Activated CD8-positive, alpha-beta memory T cell treated with anti-CD3 and anti-CD28 coated beads, Interleukin-2, amount 50 U/mL, for 1 hour (primary cell): ENCODE results near the gene GTF2I.
"Not testable (repeated sequence)": the region's sequence is repeated elsewhere in the genome, so short reads cannot be mapped to it uniquely, and the experiment has no call there.

Experiments used
- DNase-seq: peaks from one replicate; pipeline ENCODE4 v3.0.0-alpha.2; 2020; ENCODE audit errors: extremely low read depth

Gene GTF2I

DNA sequence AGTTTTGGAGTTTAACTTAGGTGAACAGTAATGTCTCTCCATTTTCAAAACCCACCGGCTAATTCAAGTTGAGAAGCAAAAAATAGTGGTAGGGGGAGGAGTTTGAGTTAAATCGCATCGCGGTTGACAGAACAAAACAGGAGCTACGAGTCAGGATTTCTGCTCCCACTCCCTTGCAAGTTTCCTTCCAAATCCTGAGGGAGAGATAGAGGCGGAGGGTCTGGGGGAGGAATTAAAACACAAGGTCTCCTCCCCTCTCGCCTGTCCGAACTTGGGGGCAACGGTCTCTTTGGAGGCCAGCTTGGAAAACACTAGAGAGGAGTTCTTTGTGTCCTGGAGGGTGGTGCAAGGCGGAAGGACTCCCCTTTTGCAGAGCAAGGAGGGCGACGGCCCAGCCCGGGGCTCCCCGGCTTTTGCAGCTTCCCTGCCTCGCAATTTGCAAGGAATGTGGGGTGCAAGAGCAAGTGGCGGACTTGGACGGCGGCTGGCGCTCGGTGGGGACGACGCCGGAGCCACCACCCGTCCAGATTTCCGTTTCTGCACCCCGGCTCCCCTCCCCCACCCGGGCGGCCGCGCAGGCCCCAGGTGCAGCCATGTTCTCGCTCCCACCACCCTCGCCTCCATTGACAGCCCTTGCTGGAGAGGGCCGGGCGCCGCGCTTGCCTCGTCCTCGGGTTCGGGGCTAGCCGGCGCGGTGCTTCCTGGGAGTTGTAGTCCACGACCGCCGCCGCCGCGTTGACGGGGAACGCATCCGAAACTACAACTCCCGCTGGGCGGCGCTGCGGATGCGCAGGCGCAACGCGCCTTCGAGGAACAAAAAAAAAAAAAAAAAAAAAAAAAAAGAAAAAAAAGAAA, 454 bp upstream of the GTF2I start:
- peak; percentile 95 for DNase-seq

DNA sequence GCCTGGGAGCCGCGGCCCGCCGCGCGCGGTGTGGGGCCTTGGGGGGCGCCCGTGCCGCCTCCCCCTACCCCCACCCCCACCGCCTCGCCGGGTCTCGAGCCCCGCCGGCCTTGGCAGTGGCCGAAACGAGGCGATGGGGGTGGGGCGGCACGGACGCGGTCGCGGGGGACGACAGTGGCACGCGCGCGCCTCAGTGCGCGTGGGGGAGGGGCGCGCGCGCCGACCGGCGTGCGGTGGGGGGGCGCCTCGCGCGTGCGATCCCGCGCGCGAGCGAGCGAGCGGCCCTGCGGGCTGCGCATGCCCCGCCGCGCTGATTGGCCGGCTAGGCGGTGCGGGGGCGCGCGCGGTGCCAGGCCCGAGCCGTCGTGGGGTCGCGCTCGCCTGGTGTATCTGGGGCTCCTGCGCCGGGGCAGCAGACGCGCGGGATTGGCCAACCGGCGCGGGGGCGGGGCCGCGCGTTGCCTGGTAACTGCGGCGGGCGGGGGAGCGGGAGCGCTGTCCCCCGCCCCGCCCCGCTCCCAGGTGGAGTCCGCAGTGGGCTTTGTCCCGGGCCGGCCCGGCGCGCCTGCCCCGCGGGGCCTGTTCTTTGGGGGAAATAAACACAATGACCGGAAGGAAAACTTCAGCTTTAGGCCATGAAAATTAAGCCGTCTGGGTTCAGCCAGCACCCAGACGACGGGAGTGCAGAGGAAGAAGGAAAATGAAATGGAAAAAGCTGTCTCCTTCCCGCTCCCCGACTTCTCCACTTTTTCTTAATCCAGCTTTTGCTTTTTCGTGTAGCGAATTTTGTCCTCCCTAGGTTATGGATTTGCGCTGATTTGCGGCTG, 873 bp downstream of the GTF2I start:
- DNase-seq = peak; percentile 62

DNA sequence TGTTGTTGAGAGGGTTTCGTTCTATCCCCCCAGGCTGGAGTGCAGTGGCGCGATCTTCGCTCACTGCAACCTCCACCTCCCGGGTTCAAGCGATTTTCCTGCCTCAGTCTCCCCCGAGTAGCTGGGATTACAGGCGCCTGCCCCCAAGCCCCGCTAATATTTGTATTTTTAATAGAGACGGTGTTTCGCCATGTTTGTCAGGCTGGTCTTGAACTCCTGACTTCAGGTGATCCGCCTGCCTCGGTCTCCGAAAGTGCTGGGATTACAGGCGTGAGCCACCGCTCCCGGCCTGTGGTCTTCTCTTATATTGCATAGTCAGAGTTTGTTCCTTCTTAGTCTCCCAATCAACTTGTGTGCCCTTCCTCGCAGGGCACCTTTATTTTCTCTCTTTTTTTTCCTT, 2.7 kb downstream of the GTF2I start:
- not testable (repeated sequence) for DNase-seq

DNA sequence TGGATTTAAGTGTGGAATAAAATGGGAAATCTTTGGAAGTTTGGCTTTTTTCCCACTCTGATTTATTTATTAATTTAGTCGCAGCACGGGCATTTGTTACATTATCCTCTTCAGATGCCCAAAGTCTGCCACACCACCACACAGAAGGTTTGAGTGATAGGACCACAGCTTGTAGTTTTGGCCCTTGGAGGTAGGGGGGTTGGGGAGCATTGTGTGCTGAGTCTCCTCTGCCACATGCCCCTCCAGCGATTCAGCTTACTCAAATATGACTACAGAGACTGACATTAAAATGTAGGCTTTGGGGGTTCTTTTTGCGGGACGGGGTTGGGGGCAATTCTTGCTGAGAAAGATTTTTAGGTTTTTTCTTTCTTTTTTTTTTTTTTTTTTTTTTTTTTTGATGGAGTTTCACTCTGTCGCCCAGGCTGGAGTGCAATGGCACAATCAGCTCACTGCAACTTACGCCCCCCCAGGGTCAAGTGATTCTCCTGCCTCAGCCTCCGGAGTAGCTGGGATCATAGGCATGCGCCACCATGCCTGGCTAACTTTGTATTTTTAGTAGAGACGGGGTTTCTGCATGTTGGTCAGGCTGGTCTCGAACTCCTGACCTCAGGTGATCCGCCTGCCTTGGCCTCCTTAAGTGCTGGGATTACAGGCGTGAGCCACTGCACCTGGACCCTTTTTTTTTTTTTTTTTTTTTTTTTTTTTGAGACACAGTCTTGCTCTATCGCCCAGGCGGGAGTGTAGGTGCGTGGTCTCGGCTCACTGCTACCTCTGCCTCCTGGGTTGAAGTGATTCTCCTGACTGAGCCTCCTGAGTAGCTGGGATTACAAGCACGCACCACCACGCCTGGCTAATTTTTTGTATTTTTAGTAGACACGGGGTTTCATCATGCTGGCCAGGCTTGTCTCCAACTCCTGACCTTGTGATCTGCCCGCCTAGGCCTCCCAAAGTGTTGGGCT, 4.6 kb downstream of the GTF2I start:
- not testable (repeated sequence) for DNase-seq

DNA sequence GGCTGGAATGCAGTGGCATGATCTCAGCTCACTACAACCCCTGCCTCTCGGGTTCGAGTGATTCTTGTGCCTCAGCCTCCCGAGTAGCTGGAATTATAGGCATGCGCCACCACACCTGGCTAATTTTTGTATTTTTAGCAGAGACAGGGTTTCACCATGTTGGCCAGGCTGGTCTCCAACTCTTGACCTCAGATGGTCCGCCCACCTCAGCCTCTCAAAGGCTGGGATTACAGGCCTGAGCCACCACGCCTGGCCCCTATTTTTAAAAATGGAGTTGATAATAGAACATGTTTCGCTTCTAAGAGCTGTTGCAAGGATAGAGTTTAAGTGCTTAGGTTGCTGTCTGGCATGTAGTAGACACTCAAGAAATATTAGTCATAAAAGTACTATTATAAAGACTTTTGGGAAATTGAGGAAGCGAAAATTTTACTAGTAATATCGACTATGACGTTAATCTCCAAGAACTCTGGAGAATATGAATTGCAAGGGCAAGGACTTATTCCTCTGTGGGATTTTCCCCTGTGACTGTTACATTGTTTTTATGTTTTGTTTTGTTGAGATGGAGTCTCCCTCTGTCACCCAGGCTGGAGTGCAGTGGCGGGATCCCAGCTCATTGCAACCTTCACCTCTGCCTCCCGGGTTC, 7.9 kb downstream of the GTF2I start:
- no peak for DNase-seq

DNA sequence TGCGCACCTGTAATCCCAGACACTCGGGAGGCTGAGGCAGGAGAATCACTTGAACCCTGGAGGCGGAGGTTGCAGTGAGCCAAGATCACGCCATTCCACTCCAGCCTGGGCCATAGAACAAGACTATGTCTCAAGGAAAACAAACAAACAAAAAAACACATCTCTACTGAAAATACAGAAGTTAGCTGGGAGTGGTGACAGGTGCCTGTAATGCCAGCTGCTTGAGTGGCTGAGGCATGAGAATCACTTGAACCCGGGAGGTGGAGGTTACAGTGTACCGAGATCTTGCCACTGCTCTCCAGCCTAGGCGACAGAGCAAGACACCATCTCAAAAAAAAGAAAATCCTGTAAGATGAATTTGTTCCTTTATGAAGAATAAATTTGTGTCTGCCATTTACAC, 9.5 kb downstream of the GTF2I start:
- DNase-seq = not testable (repeated sequence)

DNA sequence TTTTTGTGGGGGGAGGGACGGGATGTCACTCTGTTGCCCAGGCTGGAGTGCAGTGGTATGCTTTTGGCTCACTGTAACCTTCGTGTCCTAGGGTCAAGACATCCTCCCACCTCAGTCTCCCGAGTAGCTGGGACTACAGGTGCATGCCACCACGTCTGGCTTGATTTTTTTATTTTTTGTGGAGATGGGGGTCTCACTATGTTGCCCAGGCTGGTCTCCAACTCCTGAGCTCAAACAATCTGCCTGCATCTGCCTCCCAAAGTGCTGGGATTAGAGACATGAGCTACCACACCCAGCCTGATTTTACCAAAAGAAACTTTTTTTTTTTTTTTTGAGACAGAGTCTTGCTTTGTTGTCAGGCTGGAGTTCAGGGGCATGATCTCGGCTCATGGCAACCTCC, 10.0 kb downstream of the GTF2I start:
- not testable (repeated sequence) for DNase-seq

DNA sequence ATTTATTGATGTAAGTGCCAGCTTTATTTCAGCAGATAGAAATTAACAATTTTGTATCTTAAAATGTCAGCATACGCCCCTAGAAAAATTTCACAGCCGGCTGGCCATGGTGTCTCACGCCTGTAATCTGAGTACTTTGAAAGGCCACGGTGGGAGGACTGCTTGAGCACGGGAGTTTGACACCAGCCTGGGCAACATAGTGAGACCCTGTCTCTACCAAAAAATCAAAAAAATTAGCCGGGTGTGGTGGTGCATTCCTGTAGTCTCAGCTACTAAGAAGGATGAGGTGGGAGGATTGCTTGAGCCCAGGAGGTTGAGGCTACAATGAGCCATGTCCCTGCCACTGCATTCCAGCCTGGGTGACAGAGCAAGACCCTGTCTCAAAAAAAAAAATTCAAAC, 14.1 kb downstream of the GTF2I start:
- DNase-seq = no peak

DNA sequence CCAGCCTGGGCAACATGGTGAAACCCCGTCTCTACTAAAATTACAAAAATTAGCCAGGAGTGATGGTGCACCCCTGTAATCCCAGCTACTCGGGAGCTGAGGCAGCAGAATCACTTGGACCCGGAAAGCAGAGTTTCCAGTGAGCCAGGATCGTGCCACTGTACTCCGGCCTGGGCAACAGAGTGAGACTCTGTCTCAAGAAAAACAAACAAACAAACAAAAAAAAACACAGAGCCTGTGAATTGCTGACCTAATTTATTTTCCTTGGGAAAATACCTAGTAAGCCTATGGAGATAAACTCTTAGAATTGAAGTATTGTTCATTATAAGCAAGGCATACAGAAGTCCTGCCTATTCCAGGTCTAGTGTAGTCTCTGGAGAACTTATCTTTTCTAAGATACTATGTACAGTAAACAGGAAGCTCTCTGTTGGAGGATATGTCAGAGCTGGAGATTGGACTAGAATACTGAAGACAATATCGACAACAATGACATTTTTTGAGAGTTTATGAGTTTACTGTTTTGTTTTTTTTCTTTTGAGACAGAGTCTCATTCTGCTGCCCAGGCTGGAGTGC, 14.9 kb downstream of the GTF2I start:
- DNase-seq = no peak

DNA sequence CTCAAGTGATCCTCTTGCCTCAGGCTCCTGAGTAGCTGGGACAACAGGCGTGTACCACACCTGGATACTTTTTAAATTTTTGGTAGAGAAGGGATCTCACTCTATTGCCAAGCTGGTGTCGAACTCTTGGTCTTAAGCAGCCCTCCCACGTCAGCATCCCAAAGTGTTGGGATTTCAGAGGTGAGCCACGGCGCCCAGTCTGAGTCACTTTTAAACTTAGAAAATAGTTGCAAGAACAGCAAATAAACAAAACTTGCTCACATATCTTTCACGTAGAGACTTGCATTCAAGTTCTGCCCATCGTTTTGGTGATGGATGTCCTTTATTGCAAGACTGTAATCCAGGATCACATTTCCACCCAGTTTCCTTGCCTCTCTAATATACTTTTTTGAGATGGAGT, 16.6 kb downstream of the GTF2I start:
- DNase-seq = no peak

DNA sequence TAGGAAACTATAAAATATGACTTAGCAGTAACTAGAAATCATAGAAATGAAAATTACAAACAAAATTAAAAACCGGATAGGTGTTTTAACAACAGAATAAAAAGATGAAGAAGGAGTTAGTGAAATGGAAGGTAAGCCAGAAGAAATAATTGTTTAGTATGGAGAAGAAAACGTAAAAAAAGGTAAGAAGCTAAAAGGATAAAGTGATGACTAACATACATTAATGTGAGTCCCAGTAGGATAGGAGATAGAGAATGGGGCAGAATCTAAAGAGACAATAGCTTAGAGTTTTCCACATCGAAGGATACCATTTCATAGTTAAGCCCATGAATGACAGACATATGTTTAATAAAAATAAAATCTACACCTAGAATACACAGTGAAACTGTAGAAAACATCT, 25.3 kb downstream of the GTF2I start:
- no peak for DNase-seq

DNA sequence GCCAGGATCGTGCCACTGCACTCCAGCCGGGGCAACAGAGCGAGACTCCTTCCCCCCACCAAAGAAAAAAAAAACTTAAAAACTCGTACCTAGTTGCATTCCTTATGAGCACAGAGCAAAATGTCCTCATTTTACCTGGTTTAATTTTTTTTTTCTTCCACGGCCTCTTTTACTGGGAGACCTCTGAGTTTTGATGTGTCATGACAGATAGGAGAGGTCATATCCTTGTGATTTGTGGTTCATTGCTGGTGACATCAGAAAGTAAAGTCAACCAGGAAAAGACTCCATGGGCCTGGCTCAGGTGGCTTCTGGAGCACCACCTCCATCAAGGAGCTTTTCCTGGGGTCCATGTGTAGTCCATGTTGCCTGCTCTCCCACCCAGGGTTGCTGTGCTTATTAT, 26.3 kb downstream of the GTF2I start:
- DNase-seq = no peak

DNA sequence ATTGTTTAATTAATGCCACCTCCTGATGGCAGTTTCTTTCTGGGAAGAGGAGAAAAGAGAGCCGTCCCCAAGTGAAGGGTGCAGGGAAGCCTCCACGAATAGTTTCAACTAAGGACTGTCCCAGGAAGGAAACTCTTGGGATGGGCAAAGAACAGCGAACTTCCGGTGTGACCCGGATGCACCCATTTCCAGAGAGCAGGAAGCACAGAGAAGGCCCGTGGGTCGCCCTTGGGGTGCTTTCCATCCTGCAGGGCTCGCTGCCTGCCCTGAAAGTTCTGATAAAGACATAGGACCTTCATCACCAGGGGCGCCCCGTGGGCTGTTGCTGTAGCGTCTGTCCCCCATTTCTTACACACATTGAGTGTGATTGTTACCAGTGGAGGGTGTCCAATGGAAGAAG, 27.0 kb downstream of the GTF2I start:
- no peak for DNase-seq

DNA sequence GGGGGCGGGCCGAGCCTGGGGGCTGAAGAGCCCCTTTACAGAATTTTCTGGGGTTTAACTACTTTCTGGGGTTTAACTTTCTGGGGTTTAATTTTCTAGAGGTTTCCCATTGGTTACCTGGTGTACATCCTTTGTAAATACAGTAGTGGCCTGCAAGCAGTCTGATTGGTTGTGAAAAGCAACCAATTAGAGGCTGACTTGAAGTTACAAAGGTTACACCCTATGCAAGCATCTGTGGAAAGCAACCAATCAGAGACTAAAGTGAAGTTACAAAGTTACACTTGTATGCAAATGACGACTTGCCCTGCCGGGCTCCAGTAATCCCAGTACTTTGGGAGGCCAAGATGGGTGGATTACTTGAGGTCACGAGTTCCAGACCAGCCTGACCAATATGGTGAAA, 27.4 kb downstream of the GTF2I start:
- no peak for DNase-seq

DNA sequence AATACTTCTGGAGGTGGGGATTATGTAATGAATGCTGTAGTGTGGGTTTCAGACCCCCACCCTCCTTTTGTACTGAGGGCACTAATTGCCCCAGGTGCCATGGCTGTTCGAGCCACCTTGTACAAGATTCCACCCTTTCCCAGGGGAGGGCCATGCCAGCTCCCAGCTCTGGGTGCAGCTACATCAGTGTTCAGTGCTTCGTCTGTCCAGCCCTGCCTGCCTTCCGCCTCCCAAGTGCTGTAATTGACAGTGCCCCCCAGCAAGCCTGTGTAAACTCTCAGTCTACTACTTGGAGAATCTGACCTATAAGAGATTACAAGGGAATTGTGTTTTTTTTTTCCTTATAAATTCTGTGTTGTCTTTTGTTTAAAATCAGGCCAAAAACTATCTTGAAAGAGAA, 33.0 kb downstream of the GTF2I start:
- DNase-seq = no peak

DNA sequence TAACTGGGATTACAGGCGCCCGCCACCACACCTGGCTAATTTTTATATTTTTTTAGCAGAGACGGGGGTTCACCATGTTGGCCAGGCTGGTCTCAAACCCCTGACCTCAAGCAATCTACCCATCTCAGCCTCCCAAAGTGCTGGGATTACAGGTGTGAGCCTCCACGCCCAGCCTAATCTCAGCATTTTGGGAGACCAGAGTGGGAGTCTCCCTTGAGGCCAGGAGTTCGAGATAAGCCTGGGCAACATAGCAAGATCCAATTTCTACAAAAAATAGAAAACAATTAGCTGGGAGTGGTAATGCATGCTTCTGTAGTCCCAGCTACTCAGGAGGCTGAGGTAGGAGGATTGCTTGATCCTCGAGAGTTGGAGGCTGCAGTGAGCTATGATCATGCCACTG, 46.9 kb downstream of the GTF2I start:
- DNase-seq = not testable (repeated sequence)

DNA sequence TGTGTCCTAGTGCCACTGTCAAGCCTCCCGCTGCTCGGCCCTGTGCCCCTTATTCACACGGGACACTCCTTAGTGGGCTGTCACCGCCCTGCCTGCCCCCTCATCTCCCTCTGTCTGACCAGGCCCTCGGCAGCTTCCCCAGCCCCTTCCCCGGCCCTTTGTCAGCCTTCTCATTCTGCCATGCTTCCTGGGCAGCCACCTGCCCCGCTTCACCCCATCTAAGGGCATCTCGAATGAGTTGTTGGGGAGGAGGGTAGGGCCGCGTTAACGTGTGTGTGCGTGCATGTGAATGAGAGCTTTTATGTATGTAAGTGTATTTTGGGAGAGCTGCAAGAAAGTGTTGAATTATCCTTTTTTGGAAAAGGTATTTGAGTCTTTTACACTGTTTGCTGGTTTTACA, 49.7 kb downstream of the GTF2I start:
- no peak for DNase-seq

DNA sequence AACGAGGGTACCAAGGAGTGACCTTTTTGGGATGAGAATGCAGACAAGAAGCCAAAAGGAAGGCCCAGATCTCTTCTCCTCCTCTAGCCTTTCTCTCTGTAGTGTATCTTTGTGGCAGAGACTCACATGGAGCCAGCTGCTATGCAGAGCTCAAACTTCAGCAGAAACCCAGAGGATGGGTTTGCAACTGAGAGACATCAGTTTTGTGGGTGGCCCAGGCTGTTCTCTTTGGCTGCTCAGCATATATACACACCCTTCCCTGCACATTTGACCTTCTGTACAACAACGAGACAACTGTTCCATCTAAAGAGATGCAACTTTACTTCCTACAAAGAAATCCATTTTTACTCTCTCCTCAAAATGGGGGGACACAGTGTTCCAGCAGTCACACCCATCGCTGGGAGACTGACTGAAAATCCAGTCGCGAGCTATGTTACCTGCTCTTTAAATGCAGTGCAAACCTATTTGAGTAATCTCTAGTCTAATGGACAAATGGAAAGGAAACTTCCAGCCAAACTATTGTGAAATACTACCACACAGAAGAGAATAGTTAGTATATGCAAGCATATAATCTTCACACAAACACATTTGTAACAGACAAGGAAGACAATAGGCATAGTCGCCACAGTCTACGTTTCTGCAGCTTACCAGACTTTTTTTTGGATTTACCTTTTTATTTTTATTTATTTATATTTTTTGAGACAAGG, 51.2 kb downstream of the GTF2I start:
- no peak for DNase-seq

DNA sequence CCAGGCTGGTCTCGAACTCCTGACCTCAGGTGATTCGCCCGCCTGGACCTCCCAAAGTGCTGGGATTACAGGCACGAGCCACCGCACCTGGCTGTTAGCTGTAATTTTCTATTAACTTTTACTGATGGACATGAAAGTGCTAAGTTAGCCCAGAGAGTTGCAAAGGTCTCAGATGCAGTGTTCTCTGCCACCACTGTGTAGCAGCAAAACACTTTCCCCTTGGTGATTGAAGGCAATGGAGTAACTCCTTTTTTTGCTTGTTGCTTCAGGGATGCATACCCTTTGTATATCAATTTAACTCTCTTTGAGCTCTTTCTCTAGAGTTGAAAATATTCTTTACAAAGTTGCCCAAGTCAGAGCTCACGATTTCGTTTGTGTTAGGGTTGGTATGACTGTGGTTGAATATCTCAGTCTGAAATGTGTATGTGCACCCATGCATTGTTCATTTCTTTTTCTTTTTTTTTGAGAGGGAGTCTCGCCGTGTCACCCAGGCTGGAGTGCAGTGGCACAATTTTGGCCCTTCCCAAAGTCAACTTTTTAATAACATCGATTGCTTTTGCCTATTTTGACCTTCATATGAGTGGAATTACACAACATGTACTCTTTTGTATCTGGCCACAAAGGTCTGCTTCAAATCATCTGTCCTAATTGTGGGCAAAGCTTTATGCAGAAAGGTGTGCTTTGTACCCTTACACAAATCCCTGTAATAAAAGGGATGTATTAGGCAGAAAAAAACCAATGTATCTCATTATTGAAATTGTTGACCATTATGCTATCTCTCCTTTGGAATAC, 52.6 kb downstream of the GTF2I start:
- DNase-seq = no peak

DNA sequence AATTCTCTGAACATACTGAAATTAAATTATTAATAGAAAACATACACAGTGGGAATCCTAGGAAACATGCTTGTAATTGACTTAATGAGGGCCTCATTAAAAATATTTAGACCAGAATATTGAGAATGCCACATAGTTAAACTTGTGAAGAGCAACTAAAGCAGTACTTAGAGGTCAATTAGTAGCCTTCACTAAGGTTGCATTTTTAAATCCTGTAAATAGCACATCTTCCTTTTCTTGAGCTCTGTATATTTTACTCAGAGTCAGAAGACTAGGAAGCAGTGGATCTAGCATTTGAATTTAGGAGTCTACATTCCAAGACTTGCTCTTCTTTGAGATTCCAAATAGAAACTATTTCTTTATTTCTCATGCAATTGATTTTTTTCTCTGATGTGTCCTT, 56.0 kb downstream of the GTF2I start:
- DNase-seq = no peak
